ENCODE results near the gene NAALADL2.
"Not testable (repeated sequence)": the region's sequence is repeated elsewhere in the genome, so short reads cannot be mapped to it uniquely, and the experiment has no call there.

NAALADL2 gene

DNA sequence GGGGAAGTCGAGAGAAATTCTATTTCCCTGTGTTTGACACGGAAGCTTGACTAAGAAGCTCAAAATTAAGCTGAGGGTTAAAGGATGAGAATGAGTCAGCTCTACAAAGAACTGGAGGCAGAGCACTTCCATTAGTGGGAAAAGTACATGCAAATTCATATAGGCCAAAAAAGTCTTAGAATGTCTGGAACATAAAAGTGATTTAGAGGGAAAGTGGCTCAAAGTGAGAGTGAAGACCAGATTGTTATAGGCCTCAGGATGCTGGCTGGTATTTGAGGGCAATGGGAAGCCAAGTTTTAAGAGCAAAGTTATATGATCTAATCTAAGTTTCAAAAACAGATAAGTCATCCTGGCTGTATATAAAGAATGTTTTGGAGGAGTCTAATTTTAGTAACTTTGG, 857.3 kb downstream of the NAALADL2 start:
- no peak for DNase-seq

DNA sequence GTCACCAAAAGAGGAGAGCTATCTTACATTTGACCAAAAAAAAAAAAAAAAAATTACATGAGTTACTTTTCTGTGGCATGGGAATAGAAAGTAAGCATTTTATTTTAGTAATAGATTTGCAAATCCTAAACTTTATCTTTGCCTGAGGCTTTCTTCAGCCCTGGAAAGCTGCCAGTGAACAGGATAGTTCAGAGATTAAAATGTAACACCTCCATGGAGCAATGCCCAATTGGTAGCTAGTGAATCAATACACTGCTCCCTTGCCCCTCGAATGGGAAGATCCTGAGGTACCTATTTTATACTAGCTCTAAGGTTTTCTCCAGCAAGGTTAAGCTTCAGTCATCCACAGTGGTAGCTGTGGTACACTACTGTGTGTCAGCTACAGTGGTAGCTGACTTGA, 867.1 kb downstream of the NAALADL2 start:
- DNase-seq, result no peak

DNA sequence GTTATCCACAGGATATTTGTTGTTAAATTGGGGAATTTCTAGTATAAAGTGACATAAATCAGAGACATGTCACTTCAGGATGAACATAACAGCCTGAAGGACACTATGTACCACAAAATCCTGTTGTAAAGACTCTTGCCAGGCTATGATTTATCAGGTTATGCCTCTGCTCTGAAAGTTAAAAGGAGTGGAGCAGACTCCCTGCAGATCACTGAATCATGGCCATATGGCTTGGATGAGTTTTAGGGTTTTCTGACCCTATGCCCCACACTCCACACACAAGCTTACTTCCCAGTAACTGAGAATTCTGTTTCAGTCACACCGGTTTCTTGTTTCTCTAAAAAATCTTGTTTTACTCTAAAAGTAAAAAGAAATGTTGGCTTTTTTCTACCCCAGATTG, 869.4 kb downstream of the NAALADL2 start:
- no peak for DNase-seq

DNA sequence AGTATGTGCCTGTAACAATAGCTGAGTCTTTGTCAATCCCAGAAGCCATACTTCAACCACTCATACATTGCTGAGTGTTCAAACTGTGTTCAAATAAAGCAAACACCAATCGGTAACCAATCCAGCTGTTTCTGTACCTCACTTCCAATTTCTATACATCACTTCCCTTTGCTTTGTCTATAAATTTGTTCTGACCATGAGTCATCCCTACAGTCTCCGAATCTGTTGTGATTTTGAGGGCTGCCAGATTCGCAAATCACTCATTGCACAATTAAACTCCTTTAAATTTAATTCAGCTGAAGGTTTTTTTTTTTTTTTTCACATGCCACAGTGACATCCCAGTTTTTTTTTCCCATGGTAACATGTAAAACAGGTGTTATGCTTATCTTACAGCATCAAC, 870.3 kb downstream of the NAALADL2 start:
- DNase-seq, result no peak

DNA sequence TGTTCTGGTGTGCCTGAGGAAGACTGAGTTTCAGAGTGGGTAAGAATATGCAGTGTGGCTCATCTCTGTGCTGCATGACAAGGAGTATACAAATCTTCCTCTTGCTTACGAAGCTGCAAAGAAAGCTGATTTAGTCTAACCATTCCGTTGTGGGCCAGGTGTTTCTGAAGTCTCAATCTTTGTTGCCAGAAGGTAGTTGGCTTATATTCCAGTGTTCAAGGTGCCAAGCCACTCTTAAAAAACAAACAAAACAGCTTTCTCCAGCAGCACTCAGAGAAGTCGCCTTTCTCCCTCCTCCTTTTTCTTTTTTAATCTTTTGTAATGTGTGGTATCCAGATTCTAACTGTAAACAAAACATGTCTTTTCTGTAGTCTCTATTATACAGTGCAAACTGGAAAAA, 872.4 kb downstream of the NAALADL2 start:
- no peak for DNase-seq

DNA sequence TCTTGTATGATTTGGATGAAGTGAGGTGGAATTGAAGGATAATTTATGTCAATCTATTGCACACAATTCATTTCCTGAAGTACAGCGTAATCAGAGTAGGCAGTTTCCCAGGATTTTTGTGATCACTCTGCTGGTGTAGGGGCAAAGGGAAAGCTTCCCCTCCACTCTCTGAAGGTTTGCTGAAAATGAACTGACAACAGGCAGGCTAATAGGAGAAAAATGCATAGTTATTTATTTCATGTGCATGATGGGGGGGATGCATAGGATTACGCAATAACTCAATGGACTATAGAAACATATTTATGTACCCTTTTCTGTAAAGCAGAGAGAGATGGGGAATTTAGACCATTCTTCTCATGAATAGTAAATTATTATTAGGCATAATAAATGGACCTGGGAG, 872.9 kb downstream of the NAALADL2 start:
- DNase-seq, result no peak

DNA sequence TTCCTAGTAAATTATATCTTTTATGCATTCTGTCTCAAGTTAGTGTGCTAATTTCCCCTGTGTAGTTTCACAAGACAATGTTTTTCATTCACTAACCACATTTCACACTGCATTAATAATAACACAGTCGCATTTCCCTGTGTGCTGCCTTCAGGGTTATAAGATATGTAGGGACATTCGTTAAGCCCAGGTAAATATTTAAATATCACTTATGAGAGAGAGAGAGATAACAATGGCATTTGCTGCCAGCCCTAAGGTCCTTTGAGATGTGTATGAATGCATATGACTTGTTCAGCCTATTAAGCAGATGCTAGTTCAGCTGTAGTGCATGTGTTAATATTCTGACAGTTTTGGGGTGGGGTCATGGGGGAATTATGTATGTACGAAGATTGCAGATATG, 876.7 kb downstream of the NAALADL2 start:
- DNase-seq, result no peak

DNA sequence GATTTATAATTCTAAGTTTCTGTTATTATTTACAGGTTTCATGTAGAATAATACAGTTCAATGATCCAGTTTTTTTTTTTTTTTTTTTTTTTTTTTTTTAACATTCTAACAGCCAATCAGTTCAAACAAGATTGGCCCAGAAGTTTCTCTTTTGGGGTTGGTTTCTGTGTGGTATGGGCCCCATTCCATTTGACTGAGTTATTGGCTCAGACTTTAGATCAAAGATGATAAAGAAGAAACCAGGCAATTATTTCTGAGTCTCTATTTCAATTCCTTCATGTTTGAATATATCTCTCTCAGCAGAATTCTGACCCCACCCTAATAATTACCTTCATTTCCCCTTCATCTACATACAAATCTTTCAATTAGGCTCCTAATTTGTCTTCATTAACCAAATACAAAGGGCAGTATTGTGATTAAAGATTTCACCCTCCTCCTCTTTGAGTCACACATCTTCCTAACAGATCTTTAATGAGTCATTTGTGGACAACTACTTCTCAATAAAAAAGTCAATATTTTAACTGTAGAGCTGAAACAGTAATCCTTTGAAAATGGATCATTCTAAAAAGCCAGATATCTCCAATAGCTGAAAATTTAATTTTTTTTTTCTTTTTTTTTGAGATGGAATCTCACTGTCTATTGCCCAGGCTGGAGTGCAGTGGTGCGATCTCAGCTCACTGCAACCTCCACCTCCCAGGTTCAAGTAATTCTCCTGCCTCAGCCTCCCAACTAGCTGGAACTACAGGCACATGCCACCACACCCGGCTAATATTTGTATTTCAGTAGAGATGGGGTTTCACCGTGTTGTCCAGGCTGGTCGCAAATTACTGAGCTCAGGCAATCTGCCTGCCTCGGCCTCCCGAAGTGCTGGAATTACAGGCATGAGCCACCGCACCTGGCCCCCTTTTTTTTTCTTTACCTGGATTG, 878.8 kb downstream of the NAALADL2 start:
- DNase-seq, result no peak

DNA sequence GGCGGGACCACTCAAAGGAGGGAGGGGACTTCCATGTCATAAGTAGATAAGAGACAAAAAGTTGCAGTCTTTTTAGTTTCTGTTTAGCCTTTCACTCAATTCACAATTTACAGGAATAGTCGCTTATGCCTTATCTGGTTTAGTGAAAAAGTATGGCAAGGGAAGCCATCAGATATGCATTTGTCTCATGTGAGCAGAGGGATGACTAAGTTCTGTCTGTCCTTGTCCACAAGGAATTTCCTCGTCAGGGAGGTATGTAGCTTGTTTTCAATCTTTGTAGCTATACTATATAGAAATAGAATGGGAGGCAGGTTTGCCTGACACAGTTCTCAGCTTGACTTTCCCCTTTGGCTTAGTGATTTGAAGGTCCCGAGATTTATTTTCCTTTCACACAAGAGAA, 882.8 kb downstream of the NAALADL2 start:
- DNase-seq, result no peak

DNA sequence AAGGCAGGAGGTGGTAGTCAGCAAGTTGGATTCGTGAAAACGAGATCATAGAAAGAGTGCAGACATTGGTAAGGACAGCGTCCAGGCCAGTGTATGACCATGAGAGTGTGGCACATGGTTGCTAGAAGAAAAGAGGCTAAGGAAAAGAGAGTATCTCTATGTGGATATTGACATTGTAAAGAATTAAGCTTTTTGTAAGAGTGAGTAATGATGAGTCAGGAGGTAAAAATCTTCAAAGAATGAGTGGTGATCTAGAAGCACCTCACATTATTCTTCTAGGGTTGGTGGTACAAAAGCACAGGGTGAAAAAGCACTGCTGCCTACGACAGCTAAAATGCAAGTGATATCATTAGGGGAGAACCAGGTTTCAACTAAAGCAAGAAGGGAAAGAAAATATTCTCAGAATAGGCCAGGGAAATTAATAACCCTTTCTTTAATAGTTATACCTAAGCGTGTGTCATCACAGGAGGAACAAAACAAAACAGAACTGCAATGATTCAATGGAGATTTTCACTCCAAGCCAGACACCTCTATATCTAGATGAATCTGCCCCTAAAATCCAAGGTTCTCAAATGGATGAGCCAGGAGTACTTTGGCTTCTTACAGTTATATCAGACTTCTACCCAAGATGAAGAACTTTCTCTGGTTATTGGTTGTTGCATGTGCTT, 884.7 kb downstream of the NAALADL2 start:
- DNase-seq, result no peak

DNA sequence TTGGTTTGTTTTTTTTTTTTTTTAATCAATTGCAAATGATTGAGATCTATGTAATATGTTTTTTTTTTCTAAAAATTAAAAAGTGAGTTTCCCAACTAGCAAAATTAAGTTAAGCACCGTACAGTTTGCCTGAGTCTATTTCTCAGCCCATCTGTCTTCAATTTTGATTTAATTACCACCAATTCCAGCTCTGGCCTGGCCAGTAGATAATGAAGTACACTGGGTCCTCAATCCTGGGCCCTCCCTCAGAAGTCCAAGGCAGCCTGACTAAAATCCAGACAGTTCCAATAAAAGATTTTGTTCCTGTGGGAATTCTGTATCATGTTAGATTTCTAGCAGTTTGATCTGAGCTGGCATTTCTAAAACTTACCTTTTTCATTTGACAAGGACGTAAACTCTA, 887.2 kb downstream of the NAALADL2 start:
- no peak for DNase-seq

DNA sequence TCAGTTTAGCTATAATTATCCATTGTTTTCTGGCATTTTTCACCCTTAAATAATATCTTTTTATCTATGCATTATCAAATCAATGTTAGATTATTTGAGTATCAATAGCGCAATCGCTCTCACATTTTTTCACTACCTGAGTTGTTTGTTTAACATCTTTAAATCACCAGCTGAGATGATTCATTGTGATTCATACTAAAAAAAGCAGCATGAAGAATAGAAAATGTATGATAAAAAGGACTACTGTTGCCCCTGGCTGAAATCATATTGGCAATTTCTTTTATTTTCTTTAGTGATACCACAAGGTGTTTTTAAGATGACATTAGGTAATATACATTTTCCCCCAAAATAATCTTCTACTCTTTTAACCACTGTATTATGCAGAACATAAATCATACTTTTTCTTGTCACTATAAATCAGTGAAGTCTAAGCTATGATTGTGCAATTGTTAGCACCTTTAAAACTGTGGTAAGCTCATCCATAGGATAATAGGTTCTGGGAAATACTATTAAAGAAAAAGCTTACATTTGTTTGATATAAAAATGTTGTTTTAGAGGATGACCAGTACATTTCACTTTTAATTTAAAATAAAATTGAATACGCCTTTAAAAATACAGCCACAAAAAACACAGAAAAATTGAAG, 889.1 kb downstream of the NAALADL2 start:
- DNase-seq, result no peak

DNA sequence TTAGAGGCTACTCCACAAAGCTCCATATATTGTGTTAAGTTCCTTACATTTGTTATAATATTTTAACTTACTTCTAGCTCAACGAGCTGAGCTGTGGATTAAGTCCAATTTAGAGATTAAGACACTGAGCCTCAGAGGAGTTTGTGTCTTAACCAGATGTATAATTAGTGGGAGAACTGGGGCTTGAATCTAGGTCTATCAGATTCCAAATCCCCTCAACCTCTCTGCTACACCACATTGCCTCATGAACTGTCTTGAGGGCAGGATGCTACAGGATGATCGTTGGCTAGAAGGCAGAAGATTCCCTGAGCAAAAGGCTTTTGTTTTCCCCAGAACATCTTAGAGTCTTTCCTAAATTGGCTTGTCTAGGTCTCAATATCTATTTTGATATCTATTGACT, 890.8 kb downstream of the NAALADL2 start:
- DNase-seq, result no peak

DNA sequence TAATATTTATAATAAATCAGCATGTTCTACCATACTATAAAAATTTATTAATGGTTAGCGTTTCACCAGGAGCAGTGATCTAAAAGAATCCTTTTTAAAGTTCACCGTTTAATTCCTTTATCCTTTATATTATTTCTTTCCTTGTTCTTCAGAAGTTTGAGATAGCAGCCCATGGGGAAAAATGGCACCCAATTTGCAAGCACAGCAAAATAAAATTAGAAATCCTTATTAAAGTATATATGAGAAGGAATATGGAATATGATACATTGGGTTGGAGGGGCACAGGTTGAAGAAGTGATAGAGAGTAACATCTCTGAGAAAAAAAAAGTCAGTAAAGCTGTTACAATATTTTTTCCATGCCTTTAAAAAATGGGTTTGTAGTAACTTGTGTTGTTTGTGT, 892.0 kb downstream of the NAALADL2 start:
- DNase-seq, result no peak

DNA sequence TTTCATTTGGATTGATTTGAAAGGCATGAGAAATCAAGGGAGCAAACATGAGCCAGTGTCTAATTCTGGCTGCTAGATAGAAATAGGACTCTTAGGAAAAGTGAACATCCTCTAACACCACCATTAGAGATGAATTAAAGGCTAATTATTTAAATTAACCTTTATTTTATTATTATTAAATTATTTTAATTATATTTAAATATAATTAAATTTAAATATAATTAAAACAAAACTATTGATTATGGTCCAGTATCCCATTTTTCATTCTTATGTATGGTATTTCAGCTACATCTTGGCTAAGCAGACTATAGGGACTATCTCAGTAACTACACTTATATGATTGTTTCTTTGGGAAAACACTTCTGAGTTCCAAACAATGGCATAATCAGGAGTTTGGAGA, 904.8 kb downstream of the NAALADL2 start:
- no peak for DNase-seq

DNA sequence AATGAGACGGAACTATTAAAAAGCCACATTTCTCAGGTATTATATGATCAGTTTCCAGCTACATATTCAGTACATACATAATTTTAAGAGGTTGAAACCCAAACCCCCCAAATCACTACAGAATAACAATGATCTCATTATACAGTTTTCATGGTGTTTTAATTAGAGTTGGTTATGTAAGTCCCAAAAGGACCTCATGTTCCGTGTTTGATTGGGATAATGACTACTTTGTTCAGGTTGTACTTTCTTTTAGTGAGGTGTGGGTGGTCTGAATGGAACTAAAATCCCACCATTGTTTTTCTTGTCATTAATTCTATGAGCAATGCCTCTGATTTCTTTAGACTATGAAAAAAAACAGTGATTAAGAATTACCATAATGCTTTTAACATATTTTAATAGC, 905.6 kb downstream of the NAALADL2 start:
- no peak for DNase-seq

DNA sequence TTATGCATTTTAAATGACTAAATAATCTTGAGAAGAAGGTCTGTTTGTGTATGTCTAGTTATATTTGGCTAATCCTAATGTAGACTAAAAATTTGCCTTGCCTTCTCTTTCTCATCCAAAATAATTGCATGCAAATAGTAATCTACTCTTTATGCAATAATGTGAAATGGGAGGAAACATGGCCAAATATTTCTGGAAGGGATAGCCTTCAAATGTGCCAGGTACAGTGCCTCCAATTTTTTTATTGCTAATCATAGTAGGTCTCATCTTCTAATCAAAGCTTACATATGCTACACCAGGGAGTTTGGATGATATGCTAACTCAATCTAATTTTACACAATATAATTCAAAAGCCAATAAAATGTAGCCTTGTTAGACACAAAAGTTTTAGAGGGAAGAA, 911.3 kb downstream of the NAALADL2 start:
- DNase-seq, result no peak

DNA sequence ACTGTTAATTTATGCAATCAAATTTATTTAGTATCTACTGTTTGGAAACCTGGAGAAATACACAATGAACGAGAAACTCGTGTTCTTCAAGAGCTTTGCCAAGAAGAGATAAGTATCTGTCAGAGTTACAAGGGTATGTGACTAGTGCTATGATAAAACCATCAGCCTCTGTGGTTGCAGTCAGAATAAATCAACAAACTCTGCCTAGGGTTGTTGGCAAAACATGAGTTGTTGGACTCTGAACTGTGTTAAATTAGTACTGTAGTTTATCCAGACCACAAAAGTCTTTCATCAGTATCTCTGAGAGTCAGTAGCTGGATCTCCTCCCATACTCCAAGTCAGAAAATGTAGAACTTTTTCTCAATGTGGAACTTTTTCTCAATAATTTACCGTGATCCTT, 918.4 kb downstream of the NAALADL2 start:
- no peak for DNase-seq

DNA sequence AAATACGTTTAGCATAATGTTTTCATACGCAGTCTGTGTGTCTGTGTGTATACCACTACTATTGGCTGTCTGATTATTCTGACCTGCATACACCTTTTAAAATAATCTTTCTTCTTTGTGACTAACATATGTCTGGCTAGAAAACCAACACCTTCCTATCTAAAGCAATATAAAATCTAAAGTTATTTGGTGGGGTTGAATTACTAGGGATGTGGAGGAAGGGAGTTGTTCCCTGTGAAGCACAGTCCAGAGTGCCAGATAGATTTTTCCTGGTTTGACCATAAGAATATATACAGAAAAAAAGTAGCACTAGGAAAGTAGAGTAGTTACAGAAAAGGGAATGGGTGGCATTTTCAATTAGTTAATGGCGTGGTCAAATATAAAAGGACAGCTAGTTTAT, 918.8 kb downstream of the NAALADL2 start:
- no peak for DNase-seq

DNA sequence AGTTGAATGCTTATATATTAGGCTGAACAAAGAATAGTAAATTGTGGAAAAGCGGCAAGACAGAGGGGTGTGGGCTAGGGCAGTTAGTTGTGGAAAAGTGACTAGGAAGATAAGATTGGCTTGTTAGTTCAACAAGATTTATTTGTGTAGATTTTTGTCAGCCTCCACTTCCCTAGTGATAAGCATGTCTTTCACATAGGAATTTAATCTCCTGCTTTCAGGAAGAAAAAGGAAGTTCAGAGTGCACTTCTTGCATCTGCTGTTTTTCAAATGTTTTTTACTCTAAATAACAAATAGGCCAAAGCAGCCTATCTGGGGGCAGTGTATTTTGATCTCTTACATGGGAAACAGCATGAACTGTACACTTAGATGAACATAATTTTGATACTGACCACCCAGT, 919.9 kb downstream of the NAALADL2 start:
- no peak for DNase-seq

DNA sequence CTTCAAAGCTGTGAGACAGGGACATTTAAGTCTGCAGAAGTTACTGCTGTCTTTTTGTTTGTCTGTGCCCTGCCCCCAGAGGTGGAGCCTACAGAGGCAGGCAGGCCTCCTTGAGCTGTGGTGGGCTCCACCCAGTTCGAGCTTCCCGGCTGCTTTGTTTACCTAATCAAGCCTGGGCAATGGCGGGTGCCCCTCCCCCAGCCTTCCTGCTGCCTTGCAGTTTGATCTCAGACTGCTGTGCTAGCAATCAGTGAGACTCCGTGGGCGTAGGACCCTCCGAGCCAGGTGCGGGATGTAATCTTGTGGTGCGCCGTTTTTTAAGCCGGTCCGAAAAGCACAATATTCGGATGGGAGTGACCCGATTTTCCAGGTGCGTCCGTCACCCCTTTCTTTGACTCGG, 928.0 kb downstream of the NAALADL2 start:
- DNase-seq, result not testable (repeated sequence)

DNA sequence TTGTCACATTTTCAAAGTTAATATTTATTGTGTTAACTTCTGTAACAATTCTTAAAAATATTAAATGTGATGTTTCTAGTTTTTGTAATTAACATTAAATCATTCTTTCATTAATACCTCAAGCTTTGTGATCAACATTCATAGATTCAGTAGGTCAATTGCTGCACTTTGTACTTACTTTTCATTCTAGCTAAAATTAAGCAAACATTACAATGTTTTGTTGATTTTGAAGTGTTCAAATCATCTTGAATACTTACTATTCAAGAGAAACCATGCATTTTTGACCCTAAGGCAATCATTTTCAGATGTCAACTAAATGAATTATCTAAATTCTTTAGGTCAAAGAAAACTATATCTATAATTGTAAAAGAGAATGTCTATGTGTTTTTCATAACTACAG, 933.1 kb downstream of the NAALADL2 start:
- no peak for DNase-seq

DNA sequence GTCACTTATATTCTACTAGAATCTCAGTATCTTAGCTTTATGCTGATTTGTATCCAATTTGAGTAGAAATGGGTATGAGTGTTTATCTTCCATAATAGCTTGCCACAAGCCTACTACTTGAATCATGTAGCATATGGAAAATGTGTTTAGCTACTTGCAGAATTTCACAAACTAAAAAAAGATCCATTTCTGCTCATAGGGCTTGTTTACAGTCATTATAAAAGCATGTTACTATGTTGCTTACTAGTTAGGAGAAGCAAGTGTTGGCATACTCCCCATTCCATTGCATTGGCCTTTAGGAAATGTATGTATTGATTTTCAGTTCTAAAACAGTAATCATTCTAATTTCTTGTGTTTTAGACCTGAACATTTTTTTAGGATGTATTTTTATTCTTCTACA, 939.2 kb downstream of the NAALADL2 start:
- DNase-seq, result no peak

DNA sequence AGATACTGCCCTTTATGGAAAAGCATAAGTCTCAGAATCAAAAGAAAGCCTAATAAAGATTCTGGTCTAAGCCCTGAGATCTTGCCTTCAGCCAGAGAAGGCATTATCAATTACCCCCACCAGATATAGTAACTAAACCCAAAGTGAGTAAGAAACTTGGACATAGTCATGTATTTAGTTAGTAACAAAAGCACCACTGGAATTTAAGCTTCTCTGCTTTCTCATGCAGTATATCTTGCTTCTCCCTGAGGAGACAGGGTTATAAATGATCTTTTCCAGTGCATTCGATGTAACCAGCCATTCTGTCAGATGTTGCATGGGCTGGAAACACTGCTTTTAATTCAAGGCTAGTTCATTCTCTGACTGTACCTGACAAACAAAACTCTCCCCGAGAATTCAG, 946.7 kb downstream of the NAALADL2 start:
- no peak for DNase-seq
